RWPE2 (cell line): ENCODE results near the gene NSD1.

Experiments
- ATAC-seq: fragments of 200-7000 bp; cut with Tn5 transposase; 3 replicates; pipeline ENCODE4 v1.9.1; 2021; ENCODE audit warnings: low read depth
- DNase-seq: peaks from one replicate; pipeline ENCODE4 v3.0.0-alpha.2; 2020; ENCODE audit warnings: low spot score
- H3K27ac ChIP-seq: fragments of 450-650 bp; 2 replicates; pipeline ENCODE4 v1.5.1; 2017; ENCODE audit warnings: mild to moderate bottlenecking; ENCODE audit not compliant: poor library complexity, severe bottlenecking
- H3K27me3 ChIP-seq: fragments of 250-450 bp; sonication (Bioruptor Pico); 2 replicates; pipeline ENCODE4 v1.5.1; 2021; ENCODE audit warnings: mild to moderate bottlenecking, moderate library complexity; ENCODE audit not compliant: insufficient read depth, poor library complexity, severe bottlenecking
- H3K36me3 ChIP-seq: fragments of 250-450 bp; sonication (Bioruptor Pico); 2 replicates; pipeline ENCODE4 v1.5.1; 2020; ENCODE audit warnings: low read depth, mild to moderate bottlenecking, moderate library complexity
- H3K4me1 ChIP-seq: fragments of 250-450 bp; sonication (Bioruptor Pico); 2 replicates; pipeline ENCODE4 v1.5.1; 2021; ENCODE audit warnings: mild to moderate bottlenecking, moderate library complexity; ENCODE audit not compliant: insufficient read depth, poor library complexity, severe bottlenecking
- H3K4me3 ChIP-seq: fragments of 250-450 bp; sonication (Bioruptor Pico); 2 replicates; pipeline ENCODE4 v1.5.1; 2021; ENCODE audit warnings: mild to moderate bottlenecking, moderate library complexity; ENCODE audit not compliant: severe bottlenecking
- H3K9me3 ChIP-seq: fragments of 250-450 bp; sonication (Bioruptor Pico); 2 replicates; pipeline ENCODE4 v1.5.1; 2021; ENCODE audit warnings: mild to moderate bottlenecking, moderate library complexity; ENCODE audit not compliant: severe bottlenecking
- CTCF ChIP-seq: fragments of 450-650 bp; IDR thresholded peaks from one replicate; pipeline ENCODE4 v1.5.1; 2017; ENCODE audit warnings: mild to moderate bottlenecking, moderate library complexity; ENCODE audit not compliant: poor library complexity, severe bottlenecking

Gene NSD1

GRCh38 chr5:177232761-177233160, 99.2 kb downstream of the NSD1 start:
- DNase-seq (no peak), ATAC-seq (peak; percentile 86)
- Histone ChIP-seq H3K9me3 (no peaks in the 10 kb centered on the region), H3K4me1 (no peaks in the 10 kb centered on the region), H3K4me3 (no peak overlapping the region), H3K36me3 (peaks cover 58% of the 10 kb centered on the region), H3K27ac (no peak overlapping the region), H3K27me3 (no peaks in the 10 kb centered on the region)
- no peak for TF ChIP-seq CTCF

- no peaks in the 10 kb centered on the region for H3K27me3 ChIP-seq
- H3K27ac ChIP-seq, result no peak overlapping the region
- H3K4me1 ChIP-seq, result no peaks in the 10 kb centered on the region
- no peak overlapping the region for H3K4me3 ChIP-seq
- TF ChIP-seq CTCF, result no peak
- DNase-seq (no peak), ATAC-seq (0 out of 3 replicates have a peak, but pooled peaks have one; percentile 11)
- H3K36me3 ChIP-seq, result peaks cover 62% of the 10 kb centered on the region
- H3K9me3 ChIP-seq, result no peaks in the 10 kb centered on the region
Observed at GRCh38 chr5:177233206-177233605, 99.6 kb downstream of the NSD1 start.

DNA sequence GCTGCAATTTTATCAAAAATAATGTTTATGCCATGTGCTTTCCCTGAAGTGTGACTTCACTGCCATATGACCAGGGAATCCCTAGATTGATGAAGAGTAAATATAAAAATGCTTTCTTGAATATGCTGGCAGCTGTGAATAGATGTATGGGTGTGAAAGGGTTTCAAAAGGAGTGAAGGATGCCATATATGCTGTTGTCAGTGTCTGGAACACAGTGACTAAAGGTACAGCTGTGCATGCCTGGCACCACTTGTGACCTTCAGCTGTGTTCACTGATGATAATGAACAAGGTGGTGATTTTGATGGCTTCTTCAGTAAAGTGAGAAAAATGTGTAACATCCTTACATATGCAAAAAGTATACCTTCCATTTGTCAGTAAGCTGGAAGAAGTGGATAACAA, 100.2 kb downstream of the NSD1 start:
- Histone ChIP-seq H3K36me3 (peaks cover 68% of the 10 kb centered on the region), H3K4me3 (no peak overlapping the region), H3K9me3 (no peaks in the 10 kb centered on the region), H3K27ac (no peak overlapping the region), H3K27me3 (no peaks in the 10 kb centered on the region), H3K4me1 (no peaks in the 10 kb centered on the region)
- no peak for TF ChIP-seq CTCF
- ATAC-seq (no peak), DNase-seq (no peak)

GRCh38 chr5:177234841-177235240, 101.3 kb downstream of the NSD1 start:
- Histone ChIP-seq H3K36me3 (peaks cover 71% of the 10 kb centered on the region), H3K9me3 (no peaks in the 10 kb centered on the region), H3K27ac (no peak overlapping the region), H3K27me3 (no peaks in the 10 kb centered on the region), H3K4me3 (no peak overlapping the region), H3K4me1 (no peaks in the 10 kb centered on the region)
- TF ChIP-seq CTCF, result no peak
- DNase-seq, result no peak
- no peak for ATAC-seq

DNA sequence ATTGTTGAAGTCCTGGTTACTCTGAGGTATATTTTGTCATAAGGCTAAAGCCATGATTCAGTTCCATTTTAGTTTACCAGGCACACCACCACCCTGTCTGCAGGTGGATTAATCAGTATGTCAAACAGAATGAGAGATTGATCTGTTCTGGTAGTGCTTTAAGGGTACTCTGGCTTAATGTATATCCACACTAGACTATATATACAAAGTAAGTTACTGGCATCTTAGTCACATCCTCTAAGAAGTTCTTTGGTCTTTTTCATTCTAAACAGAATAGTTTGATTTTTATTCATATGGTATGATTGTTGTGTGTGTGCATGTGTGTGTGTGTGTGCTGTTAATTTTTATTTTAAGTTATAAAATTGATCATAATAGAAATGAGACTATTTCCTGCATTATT, 108.2 kb downstream of the NSD1 start:
- H3K27me3 ChIP-seq, result no peaks in the 10 kb centered on the region
- no peaks in the 10 kb centered on the region for H3K4me1 ChIP-seq
- no peak for TF ChIP-seq CTCF
- H3K27ac ChIP-seq, result no peak overlapping the region
- H3K36me3 ChIP-seq, result peaks cover 78% of the 10 kb centered on the region
- DNase-seq (no peak), ATAC-seq (no peak; the same call in 2 of the 3 replicates)
- H3K9me3 ChIP-seq, result no peaks in the 10 kb centered on the region
- no peak overlapping the region for H3K4me3 ChIP-seq
